Measurements from ENCODE around the gene SLCO2A1. TPM values are rescaled to one million over a fixed set of nuclear protein-coding genes. Genes with fewer than 3 reads are reported as not detected.

Gene SLCO2A1
- total and polyA plus RNA-seq, 2 experiments from 2014 or later: 0.31 to 1.0 TPM

DNA sequence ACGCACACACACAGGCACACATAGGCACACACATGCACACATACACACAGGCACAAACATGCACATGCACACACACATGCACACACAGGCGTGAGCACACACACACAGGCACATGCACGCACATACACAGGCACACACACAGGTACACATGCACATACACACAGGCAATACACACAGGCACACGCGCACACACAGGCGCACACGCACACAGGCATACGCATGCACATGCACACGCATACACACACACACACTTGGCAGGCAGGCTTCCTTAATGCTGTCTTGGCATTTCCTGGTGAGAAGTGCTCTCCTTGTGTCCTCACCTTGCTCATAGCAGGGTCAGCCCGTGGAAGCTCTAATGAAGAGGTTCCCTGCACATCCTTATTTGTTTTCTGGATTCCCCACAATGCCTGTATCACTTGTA, 8.4 kb upstream of the SLCO2A1 start:
- H3K9me3 Mint-ChIP-seq: peaks cover 24% of the 10 kb centered on the region
- no peaks in the 10 kb centered on the region for H3K4me1 ChIP-seq (ENCODE audit: insufficient read depth)
- no peak overlapping the region for H2AFZ ChIP-seq
- TF ChIP-seq EZH2phosphoT487 (IDR thresholded peaks at IDR 0.05; ENCODE audit: unreplicated experiment): no peak
- no peak for TF ChIP-seq EZH2 (IDR thresholded peaks at IDR 0.05; ENCODE audit: low read depth, unreplicated experiment)
- DNase-seq (ENCODE audit: low spot score) (no peak), ATAC-seq (no peak)
- 0 out of 2 replicates have a peak, but pooled peaks cover 3% of the 10 kb centered on the region for H3K36me3 ChIP-seq (ENCODE audit: insufficient read depth)
- H4K20me1 ChIP-seq (replicated peaks; ENCODE audit: insufficient read depth): no peaks in the 10 kb centered on the region
- H3K27me3 ChIP-seq (ENCODE audit: insufficient read depth): no peaks in the 10 kb centered on the region
- no peak overlapping the region for H3K4me3 ChIP-seq
- peaks cover 4% of the 10 kb centered on the region for H3K4me1 Mint-ChIP-seq
- no peak overlapping the region for H3K27ac Mint-ChIP-seq
- peaks cover 8% of the 10 kb centered on the region for H3K27me3 Mint-ChIP-seq (ENCODE audit: insufficient read depth, low read depth, poor library complexity)
- no peaks in the 10 kb centered on the region for H3K79me2 ChIP-seq (replicated peaks; ENCODE audit: insufficient read depth)
- no peak overlapping the region for H3K4me2 ChIP-seq
- H3F3A ChIP-seq (replicated peaks; ENCODE audit: low read depth): no peaks in the 10 kb centered on the region
- H3K9me2 ChIP-seq (ENCODE audit: insufficient read depth): peaks cover 2% of the 10 kb centered on the region
- H3K4me3 Mint-ChIP-seq: no peak overlapping the region
- H3K36me3 Mint-ChIP-seq (ENCODE audit: low read depth): peaks cover 9% of the 10 kb centered on the region; the same call in 2 of the 3 replicates
- H3K27ac ChIP-seq (ENCODE audit: low read depth): no peak overlapping the region

- TF ChIP-seq POLR2AphosphoS5 (IDR thresholded peaks at IDR 0.05; ENCODE audit: low read depth): no peak
- no peak for TF ChIP-seq CREB1 (CRISPR knock-in tag; IDR thresholded peaks at IDR 0.05; ENCODE audit: low read depth)
- TF ChIP-seq ZNF114 (CRISPR knock-in tag; IDR thresholded peaks at IDR 0.05): no peak
- TF ChIP-seq EZH2phosphoT487 (IDR thresholded peaks at IDR 0.05; ENCODE audit: unreplicated experiment): no peak
- TF ChIP-seq ZNF462 (CRISPR knock-in tag; IDR thresholded peaks at IDR 0.05): no peak
- no peak for TF ChIP-seq JUNB (IDR thresholded peaks at IDR 0.05; ENCODE audit: unreplicated experiment)
- TF ChIP-seq STAT1 (IDR thresholded peaks at IDR 0.05; ENCODE audit: unreplicated experiment): no peak
- no peak for TF ChIP-seq CTCF (conservative IDR thresholded peaks at IDR 0.05; ENCODE audit: low read depth in 2 of 2)
- TF ChIP-seq NANOG (IDR thresholded peaks at IDR 0.05; ENCODE audit: borderline replicate concordance): no peak
- no peak for TF ChIP-seq ETS1 (IDR thresholded peaks at IDR 0.05)
- H3K4me1 ChIP-seq (ENCODE audit: insufficient read depth): no peaks in the 10 kb centered on the region
- Mint-ChIP-seq H3K4me1 (peaks cover 4% of the 10 kb centered on the region), H3K4me3 (no peak overlapping the region), H3K27ac (no peak overlapping the region), H3K9me3 (peaks cover 14% of the 10 kb centered on the region), H3K27me3 (ENCODE audit: insufficient read depth, low read depth, poor library complexity) (peaks cover 8% of the 10 kb centered on the region), H3K36me3 (ENCODE audit: low read depth) (peaks cover 4% of the 10 kb centered on the region; the same call in 2 of the 3 replicates)
- no peaks in the 10 kb centered on the region for H3F3A ChIP-seq (replicated peaks; ENCODE audit: low read depth)
- ATAC-seq (no peak), DNase-seq (ENCODE audit: low spot score) (no peak)
- no peak overlapping the region for H3K27ac ChIP-seq (ENCODE audit: low read depth)
- no peaks in the 10 kb centered on the region for H3K27me3 ChIP-seq (ENCODE audit: insufficient read depth)
- H3K4me2 ChIP-seq: no peak overlapping the region
- no peaks in the 10 kb centered on the region for H3K36me3 ChIP-seq (ENCODE audit: insufficient read depth)
- H3K9me2 ChIP-seq (ENCODE audit: insufficient read depth): peaks cover 2% of the 10 kb centered on the region
- no peak overlapping the region for H2AFZ ChIP-seq
- no peaks in the 10 kb centered on the region for H4K20me1 ChIP-seq (replicated peaks; ENCODE audit: insufficient read depth)
- no peaks in the 10 kb centered on the region for H3K79me2 ChIP-seq (replicated peaks; ENCODE audit: insufficient read depth)
- no peak overlapping the region for H3K4me3 ChIP-seq
These were observed 7.4 kb upstream of the SLCO2A1 start for GRCh38 chr3:134037168-134037567.

Data from GM23338 (cell line).